GM21526 (cell line): ENCODE data around the gene SF3A2.

Source experiments
- ATAC-seq: cut with Tn5 transposase; IDR thresholded peaks from one replicate; pipeline ENCODE4 v1.9.1; 2021; ENCODE audit warnings: moderate library complexity; ENCODE audit not compliant: unreplicated experiment, low FRiP score

Gene SF3A2

DNA sequence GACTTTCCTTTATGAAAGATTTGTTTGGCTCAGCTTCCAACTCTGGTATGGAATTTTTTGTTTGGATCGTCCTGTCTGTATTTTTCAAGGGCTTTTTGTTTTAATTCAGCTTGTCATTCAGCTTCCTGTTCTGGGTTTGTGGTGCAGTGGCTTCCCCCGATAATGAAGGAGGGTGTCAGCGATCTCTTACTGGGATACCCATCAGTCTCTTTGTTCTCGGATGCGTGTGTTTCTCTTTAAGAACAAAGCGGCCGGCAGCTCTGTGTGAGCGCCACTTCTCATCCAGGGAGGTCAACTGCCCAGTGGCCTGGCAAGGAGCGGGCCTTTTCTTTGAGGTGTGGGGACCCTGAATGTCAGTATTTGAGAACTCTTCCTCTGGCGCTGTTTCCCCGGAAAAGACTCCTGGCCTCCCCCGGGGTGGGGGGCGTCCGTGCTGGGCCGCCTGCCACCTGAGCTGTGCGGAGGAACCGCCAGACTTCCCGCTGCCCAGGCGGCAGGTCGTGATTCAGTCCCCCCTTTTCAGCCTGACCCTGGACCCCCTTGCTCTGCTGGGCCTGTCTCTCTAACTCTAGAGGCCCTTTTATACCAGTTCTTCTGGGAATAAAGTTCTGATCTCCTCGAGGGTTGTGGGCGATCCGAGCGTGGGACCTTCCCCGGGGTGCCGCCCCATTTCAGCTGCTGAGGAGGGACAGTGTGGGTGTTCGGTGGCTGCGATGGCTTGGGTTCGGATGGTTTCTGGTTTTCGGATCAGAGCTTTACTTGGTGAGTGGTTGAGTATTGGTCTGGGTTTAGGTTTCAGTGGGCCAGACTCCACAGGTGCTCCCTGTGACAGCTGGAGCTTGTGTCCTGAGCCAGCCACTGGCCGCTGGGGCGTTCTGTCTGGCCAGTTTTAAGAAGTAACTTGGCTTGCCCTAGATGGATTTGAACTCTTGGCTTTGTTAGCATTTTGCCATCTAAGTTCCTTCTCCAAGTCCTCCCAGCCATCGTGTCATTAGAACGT is 3.4 kb downstream of the SF3A2 start:
- ATAC-seq, result no peak

DNA sequence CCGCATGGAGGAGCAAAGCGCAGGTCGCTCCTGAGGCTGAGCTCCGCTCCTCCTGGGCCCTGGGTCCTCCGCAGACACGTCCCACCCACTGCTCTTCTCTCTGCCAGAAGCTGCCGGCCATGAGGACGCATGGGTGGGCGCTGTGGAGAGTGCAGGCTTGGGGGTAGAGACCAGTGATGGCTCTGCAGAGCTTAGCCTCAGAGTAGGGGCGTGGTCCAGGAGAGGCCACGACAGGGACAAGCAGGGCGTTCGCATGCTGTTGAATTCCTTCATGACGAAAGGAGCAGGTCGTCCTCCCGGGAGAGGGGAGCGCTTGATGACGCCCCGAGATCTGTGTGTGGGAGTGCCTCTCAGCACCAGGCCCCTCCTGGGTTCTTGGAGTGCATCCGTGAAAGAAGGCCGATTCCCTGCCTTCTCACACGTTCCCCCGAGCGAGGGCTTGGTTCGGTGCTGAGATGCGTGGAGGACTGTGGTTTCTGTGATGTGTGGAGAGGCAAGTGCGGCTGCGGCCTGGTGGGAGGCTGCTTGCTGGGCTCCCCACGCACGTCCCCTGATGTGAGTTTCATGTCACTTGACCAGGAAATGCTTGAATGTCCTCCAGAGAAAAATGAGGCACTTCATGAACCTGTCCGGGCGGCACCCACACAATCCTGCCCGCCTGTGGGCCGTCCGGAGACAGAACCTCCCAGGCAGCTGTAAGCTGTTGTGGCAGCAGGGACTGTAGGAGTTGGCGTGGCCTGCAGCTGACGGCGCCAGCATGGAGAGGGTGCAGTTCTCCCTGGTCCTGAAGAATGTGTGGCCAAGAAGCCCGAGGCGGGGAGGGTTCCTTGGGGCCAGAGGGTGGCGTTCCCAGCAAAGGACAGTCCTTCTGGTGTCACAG is 4.5 kb downstream of the SF3A2 start:
- no peak for ATAC-seq

DNA sequence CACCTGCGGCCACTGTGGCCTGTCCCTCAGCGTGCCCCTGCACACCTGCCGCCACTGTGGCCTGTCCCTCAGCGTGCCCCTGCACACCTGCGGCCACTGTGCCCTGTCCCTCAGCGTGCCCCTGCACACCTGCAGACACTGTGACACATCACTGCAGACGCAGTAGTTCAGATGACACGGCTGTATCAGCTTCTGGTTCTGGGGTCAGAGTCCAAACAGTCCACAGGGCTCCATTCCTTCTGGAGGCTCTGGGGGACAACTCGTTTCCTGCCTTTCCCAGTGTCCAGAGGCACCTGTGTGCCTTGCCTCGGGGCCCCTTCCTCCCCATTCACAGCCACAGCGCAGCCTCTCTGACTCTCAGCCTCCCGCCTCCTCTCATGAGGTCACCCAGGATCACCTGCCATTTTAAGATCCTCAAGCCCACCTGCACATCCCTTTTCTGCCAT is 5.5 kb downstream of the SF3A2 start:
- ATAC-seq, result no peak

GRCh38 chr19:2242816-2243215 is 6.2 kb downstream of the SF3A2 start:
- no peak for ATAC-seq

DNA sequence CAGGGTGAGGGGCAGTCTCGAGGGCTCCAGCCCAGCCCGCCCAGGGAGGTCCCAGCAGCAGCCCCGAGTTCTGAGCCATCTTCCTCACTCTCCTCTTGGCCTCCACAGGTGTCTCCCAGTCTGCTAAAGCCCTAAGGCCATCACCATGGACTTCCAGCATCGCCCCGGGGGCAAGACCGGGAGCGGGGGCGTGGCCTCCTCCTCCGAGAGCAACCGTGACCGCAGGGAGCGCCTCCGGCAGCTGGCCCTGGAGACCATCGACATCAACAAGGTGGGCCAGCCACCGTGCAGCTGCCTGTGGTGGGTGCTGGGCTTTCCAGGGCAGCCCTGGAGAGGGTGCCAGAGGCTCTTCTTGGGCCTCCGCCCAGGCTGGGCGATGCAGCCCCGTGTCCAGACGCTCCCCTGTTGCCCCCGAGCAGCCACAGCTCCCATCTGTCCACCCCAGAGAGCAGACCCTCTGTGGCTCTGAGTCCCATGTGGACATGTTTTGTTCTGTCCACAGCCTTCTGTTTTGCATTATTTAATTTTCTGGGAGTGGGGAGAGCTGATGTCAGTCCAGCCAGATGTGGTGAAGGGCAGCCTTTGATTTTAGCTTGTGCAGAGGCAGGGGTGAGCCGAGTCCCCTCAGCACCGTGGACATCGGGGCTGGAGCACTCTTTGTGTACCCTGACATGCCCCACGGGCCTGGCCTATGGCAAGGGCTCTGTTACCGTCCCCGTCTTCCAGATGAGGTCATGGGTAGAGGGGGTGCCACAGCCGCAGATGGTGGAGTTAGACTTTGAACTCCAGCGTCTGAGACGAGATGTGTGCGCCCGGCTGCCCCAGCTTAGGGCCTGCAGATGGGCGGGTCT is 6.9 kb downstream of the SF3A2 start:
- no peak for ATAC-seq

DNA sequence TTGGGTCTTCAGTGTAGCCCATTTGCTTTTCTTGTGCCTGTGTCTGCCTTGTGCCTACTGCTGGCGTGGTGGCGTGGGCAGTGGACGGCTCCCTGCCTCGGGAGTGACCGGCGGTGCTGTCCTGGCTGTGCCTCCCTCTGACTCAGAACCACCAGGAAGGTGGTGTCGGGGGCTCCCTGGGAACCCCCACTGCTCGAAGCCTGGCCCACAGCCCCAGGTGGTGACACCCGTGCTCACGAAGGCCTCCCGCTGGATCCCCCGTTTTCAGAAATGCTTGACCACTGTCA is 7.4 kb downstream of the SF3A2 start:
- no peak for ATAC-seq

DNA sequence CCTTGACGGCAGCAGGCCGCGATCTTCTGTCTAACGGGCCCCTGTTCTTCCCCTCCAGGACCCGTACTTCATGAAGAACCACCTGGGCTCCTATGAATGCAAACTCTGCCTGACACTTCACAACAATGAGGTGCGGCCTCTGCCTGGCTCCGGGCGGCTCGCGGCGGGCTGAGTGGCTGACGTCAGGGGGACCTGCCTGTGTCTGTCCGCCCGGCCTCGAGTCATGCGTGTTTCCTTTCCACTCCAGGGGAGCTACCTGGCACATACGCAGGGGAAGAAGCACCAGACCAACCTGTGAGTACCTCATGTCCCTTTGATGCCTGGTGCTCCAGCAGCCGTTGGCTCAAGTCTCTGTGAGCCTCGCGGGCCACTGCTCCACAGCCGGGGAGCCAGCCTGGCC is 7.9 kb downstream of the SF3A2 start:
- ATAC-seq, result no peak

DNA sequence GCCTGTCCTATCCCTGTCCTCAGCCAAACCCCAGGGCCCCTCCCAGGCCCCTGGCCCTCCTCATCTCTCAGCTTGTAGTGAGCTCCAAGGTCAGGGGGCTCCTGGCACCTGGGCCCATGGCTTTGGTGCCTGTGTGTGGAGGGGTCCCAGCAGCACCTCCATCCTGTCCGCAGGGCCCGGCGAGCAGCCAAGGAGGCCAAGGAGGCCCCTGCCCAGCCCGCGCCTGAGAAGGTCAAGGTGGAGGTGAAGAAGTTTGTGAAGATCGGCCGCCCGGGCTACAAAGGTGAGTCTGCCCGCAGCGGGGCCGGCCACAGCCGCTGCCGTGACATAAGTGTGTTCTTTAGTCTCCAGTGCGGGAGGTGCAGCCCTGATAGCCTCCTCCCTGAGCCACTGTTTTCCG is 8.6 kb downstream of the SF3A2 start:
- no peak for ATAC-seq

- no peak for ATAC-seq
These were observed 9.5 kb downstream of the SF3A2 start for GRCh38 chr19:2246014-2246620.

DNA sequence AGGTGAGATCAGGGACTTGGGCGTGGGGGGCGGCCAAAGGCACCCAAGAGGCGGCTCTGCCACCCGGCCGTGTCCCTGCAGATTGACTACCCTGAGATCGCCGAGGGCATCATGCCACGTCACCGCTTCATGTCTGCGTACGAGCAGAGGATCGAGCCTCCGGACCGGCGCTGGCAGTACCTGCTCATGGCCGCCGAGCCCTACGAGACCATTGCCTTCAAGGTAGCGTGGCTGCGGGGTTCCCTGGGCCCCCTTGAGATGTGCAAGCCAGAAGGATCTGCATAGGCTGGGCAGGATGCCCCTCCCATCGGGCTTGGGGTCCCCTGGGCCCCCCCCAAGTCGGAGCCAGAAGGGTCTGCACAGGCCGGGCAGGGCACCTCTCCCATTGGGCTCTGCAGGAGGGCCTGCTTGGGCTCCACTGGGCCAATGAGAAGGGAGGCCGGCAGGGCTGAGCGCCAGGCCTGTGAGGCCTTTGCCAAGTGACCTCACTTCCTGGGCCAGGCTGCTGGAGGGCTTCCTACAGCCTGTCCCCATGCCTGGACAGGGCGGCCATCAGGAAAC is 10.3 kb downstream of the SF3A2 start:
- ATAC-seq, result no peak

- ATAC-seq, result no peak
These were observed 10.9 kb downstream of the SF3A2 start for GRCh38 chr19:2247433-2248101.

- no peak for ATAC-seq
These were observed 11.7 kb downstream of the SF3A2 start for GRCh38 chr19:2248136-2249009.

GRCh38 chr19:2249010-2249866 is 12.6 kb downstream of the SF3A2 start, which contains the start of gene AMH:
AMH (plus strand) TSS chr19:2249323; CDS start chr19:2249333, 10 bp downstream.
- no peak for ATAC-seq

DNA sequence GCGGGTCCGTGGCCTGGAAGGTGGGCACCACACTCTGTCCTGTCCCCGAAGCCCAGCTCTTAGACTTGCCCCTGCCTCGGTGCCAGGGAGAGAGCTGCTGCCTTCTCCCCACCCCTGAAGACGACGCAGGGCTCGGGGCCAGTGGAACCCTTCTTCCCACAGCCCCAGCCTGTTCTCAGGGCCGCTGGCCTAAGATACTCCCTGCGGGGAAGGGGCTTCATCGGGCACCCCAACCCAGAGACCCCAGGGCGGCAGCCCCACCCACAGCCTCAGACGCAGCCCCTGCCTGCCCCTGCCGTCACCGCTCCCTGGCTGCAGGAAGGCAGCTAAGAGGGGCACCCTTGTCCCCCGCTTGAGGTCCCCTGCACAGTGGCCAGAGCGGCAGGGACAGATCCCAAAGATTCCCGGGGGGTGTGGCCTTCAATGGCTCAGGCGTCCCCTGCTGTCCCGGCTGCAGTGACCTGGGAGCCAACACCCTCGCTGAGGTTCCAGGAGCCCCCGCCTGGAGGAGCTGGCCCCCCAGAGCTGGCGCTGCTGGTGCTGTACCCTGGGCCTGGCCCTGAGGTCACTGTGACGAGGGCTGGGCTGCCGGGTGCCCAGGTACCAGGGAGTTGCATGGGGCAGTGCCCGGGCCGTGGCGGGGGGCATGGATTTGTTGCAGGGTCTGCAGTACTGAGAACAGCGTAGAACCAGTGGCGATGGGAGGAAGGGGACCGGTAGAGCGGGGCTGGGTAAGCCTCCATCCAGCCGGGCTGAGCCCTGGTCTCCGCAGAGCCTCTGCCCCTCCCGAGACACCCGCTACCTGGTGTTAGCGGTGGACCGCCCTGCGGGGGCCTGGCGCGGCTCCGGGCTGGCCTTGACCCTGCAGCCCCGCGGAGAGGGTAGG is 13.5 kb downstream of the SF3A2 start:
- no peak for ATAC-seq

- ATAC-seq, result no peak
These were observed 14.1 kb downstream of the SF3A2 start for GRCh38 chr19:2250766-2251105.
